Stomach (tissue), 19 donors: ENCODE data around the gene KIAA0513. TPM values are rescaled to one million over a fixed set of nuclear protein-coding genes. Genes with fewer than 3 reads are reported as not detected.

Experiments used
- DNase-seq, 2 donors: peaks; one replicate each; pipeline versions ENCODE4 v3.0.0 to v3.0.0-alpha.2; 2013 to 2019
- H3K27ac ChIP-seq, 5 donors: fragments of 200-600 bp in 4 of 5; sonication (generic) in 4 of 5; one replicate each; pipeline ENCODE4 v1.5.1; 2013 to 2019; ENCODE audit warnings: mild to moderate bottlenecking in 1 of 5, moderate library complexity in 1 of 5
- H3K27me3 ChIP-seq, 3 donors: fragments of 200-600 bp; sonication (generic); one replicate each; pipeline ENCODE4 v1.5.1; 2017 to 2019; ENCODE audit warnings: mixed run types in 1 of 3
- H3K36me3 ChIP-seq, 4 donors: fragments of 200-600 bp; sonication (generic); 1 replicate in 3 of 4; 2 replicates in 1 of 4; pipeline ENCODE4 v1.5.1; 2016 to 2019
- H3K4me1 ChIP-seq, 4 donors: fragments of 200-600 bp; sonication (generic); one replicate each; pipeline ENCODE4 v1.5.1; 2016 to 2019
- H3K4me3 ChIP-seq, 4 donors: fragments of 200-600 bp; sonication (generic) in 3 of 4; one replicate each; pipeline ENCODE4 v1.5.1; 2016 to 2019; ENCODE audit warnings: mild to moderate bottlenecking in 1 of 4
- H3K9me3 ChIP-seq, 4 donors: fragments of 200-600 bp; sonication (generic); one replicate each; pipeline ENCODE4 v1.5.1; 2016 to 2019
- EP300 ChIP-seq: sonication (generic); formaldehyde crosslinking; IDR thresholded peaks from one replicate; pipeline ENCODE4 v1.6.1; 2017; ENCODE audit warnings: antibody characterized with exemption
- POLR2A ChIP-seq, 4 donors: fragments of 450-650 bp; IDR thresholded peaks; one replicate each; pipeline ENCODE4 v1.6.1; 2016; ENCODE audit warnings: antibody characterized with exemption in 4 of 4, control low read depth in 2 of 4, mild to moderate bottlenecking in 1 of 4, moderate library complexity in 1 of 4
- POLR2AphosphoS5 ChIP-seq, 3 donors: sonication (generic); formaldehyde crosslinking; IDR thresholded peaks; one replicate each; pipeline ENCODE4 v1.6.1; 2016; ENCODE audit warnings: antibody characterized with exemption in 3 of 3
- WGBS, 5 donors: extraction: QIAGEN DNeasy Blood & Tissue Kit in 3 of 5; methylation state at CpG; one replicate each; pipeline versions ENCODE4 v1.1.5 to v1.1.7; 2013 to 2018; 5-methylcytosine and 5-hydroxymethylcytosine counted together
- intact Hi-C: fragments of 100-400 bp; cut with DNase I; formaldehyde crosslinking; loops from one replicate; pipeline ENCODE4 v1.15.1; 2023; ENCODE audit warnings: low total_unique reads
- long read RNA-seq, 10 donors: transcript quantifications; one replicate each; lab custom pipeline, GENCODE V29; 2026
- polyA plus RNA-seq, 3 donors: library from polyadenylated mRNA; stranded (reverse); fragments of 200-250 nt; gene quantifications; one replicate each; pipeline ENCODE4 v1.2.3, GENCODE V29; 2013
- total RNA-seq, 5 donors: library from RNA; depleted of rRNA; stranded (reverse); fragments of >200 nt; gene quantifications; one replicate each; pipeline versions ENCODE4 v1.1.0 to v1.2.3, GENCODE V29; 2014 to 2016
- TF ChIP-seq, protein P1 (sequence below), 7 experiments: fragments of 450-650 bp in 4 of 7; fragments of 200-600 bp in 3 of 7; sonication (generic) in 3 of 7; IDR thresholded peaks; one replicate each; pipeline ENCODE4 v1.5.1; 2016 to 2019; ENCODE audit warnings: antibody characterized with exemption in 7 of 7, control low read depth in 2 of 7, mild to moderate bottlenecking in 1 of 7
- donor health status: healthy with polysubstance abuse.
- donor health status: Bipolar disorder and iron deficiency.
- donor health status: healthy.

Gene KIAA0513, protein sequence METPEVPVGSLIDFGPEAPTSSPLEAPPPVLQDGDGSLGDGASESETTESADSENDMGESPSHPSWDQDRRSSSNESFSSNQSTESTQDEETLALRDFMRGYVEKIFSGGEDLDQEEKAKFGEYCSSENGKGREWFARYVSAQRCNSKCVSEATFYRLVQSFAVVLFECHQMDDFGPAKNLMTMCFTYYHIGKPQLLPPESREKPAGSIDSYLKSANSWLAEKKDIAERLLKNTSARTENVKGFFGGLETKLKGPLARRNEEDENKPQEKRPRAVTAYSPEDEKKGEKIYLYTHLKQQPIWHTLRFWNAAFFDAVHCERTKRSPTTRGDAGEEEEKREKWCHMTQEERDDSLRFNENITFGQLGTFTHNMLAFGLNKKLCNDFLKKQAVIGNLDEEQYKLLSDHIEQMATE
- total RNA-seq (10 to 100 TPM; 13.3 to 40.6 (median 17.6) TPM), polyA plus RNA-seq (10 to 100 TPM in 1 of 3 donors, 1 to 10 TPM in 2; 3.6 to 10.2 (median 8.4) TPM)
- long read RNA-seq, donor 1, partial matches to known transcripts = 0 of 1 reads
- long read RNA-seq, donor 1, other reads (novel, unspliced or antisense) = 0 of 1 reads
- long read RNA-seq, donor 2, full-length matches to known transcripts = 1 of 1 reads
- long read RNA-seq, donor 2, partial matches to known transcripts = 0 of 1 reads
- long read RNA-seq, donor 2, other reads (novel, unspliced or antisense) = 0 of 1 reads
- long read RNA-seq, donor 3, full-length matches to known transcripts = 1 of 1 reads
- long read RNA-seq, donor 3, partial matches to known transcripts = 0 of 1 reads
- long read RNA-seq, donor 3, other reads (novel, unspliced or antisense) = 0 of 1 reads
- long read RNA-seq, donor 4 = 0 reads
- long read RNA-seq, donor 5, partial matches to known transcripts = 0 of 1 reads
- long read RNA-seq, donor 5, other reads (novel, unspliced or antisense) = 0 of 1 reads
- long read RNA-seq, donor 6, full-length matches to known transcripts = 2 of 2 reads
- long read RNA-seq, donor 6, partial matches to known transcripts = 0 of 2 reads
- long read RNA-seq, donor 6, other reads (novel, unspliced or antisense) = 0 of 2 reads
- long read RNA-seq, donor 7, partial matches to known transcripts = 0 of 1 reads
- long read RNA-seq, donor 7, other reads (novel, unspliced or antisense) = 0 of 1 reads
- long read RNA-seq, donor 8 = 0 reads
- long read RNA-seq, donor 9 = 0 reads
- long read RNA-seq, donor 10 = 0 reads

DNA sequence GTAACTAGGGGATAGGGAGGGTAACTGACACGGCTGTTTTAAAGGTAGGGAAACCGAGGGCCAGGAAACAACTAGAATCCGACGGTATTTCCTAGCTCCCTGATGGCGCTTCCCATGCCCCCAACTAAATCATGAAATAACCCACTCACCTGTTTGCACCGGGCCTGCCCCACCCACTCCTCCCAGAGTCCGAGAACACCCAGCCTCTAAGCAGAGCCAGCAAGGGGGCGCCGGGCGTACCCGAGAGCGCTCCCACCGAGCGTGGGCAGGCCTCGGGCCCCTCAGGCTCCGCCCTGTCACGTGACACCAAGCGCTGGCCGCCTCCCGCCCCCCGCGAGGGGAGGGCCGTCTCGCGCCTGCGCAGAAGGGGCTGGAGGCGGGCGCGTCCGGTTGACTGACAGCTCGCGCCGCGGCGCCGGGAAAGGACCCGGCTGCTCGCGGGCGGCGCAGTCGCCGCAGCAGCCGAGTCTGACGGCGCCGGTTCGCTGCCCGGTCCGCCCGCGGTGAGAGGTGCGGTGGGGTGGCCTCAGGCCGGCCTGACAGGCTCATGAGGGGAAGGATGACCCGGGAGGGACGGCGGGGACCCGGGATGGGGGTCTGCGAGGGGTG, at the start of gene KIAA0513:
Gene KIAA0513, plus strand, starts transcription at position 447 of the 609 bp plus-strand sequence. CDS start 39,277 bp downstream, outside the sequence.
- Histone ChIP-seq H3K27ac (peak within 1 kb of the TSS; percentile 86 to 97 (median 95)), H3K4me1 (peaks cover 13 to 56% (median 41%) of the 10 kb centered on the region in 4 donors), H3K27me3 (no peaks in the 10 kb centered on the region), H3K4me3 (peak within 1 kb of the TSS; percentile 69 to 99 (median 88)), H3K9me3 (no peaks in the 10 kb centered on the region), H3K36me3 (peaks cover 0 to 11% (median 11%) of the 10 kb centered on the region in 4 donors)
- 0% methylated on average over 16 to 59 of the region's 59 CpGs for WGBS, 5 donors
- intact Hi-C loops = no loop called here
- TF ChIP-seq POLR2AphosphoS5 (IDR thresholded peaks at IDR 0.05) (peak; percentile 87 to 97 (median 96)), EP300 (no peak), POLR2A (IDR thresholded peaks at IDR 0.05) (peak in 2 of 4 donors; percentile 82 to 83)
- TF ChIP-seq, protein P1, sequence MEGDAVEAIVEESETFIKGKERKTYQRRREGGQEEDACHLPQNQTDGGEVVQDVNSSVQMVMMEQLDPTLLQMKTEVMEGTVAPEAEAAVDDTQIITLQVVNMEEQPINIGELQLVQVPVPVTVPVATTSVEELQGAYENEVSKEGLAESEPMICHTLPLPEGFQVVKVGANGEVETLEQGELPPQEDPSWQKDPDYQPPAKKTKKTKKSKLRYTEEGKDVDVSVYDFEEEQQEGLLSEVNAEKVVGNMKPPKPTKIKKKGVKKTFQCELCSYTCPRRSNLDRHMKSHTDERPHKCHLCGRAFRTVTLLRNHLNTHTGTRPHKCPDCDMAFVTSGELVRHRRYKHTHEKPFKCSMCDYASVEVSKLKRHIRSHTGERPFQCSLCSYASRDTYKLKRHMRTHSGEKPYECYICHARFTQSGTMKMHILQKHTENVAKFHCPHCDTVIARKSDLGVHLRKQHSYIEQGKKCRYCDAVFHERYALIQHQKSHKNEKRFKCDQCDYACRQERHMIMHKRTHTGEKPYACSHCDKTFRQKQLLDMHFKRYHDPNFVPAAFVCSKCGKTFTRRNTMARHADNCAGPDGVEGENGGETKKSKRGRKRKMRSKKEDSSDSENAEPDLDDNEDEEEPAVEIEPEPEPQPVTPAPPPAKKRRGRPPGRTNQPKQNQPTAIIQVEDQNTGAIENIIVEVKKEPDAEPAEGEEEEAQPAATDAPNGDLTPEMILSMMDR (IDR thresholded peaks at IDR 0.05) = peak in 1 of 7 experiments; percentile 15
- DNase-seq = peak; percentile 97 to 98

DNA sequence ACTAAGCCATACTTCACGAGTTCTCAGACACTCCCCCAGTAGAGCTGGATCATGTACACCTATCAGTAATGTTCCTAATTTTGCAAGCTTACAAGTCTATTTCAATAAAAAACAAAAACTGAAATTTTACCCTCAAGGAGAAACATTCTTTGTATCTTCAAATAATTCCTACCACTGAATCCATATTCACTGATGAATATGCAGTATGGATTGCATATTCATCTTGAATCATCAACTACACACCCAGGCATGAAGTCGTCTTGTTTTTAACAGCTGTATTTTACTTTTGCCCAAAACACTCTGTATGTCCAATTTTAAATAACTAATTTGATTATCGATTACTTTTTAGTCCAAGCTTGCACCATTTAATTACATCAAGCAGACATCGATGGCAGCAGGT, 48.1 kb upstream of the KIAA0513 start:
- H3K4me3 ChIP-seq = no peak overlapping the region
- no peaks in the 10 kb centered on the region for H3K9me3 ChIP-seq
- no peak for TF ChIP-seq EP300
- no peak for TF ChIP-seq POLR2AphosphoS5 (IDR thresholded peaks at IDR 0.05)
- TF ChIP-seq POLR2A (IDR thresholded peaks at IDR 0.05) = no peak
- TF ChIP-seq, protein P1 (IDR thresholded peaks at IDR 0.05) = no peak
- WGBS, 5 donors = 78 to 86% (median 81%) methylated on average over 4 of the region's 4 CpGs
- H3K27ac ChIP-seq = peak overlapping the region in 4 of 5 donors; percentile 52 to 86 (median 80)
- DNase-seq = no peak
- H3K36me3 ChIP-seq = peaks cover 49 to 96% (median 80%) of the 10 kb centered on the region in 4 donors
- H3K4me1 ChIP-seq = peaks cover 45 to 88% (median 66%) of the 10 kb centered on the region in 4 donors
- no peaks in the 10 kb centered on the region for H3K27me3 ChIP-seq
- intact Hi-C loops = no loop called here

DNA sequence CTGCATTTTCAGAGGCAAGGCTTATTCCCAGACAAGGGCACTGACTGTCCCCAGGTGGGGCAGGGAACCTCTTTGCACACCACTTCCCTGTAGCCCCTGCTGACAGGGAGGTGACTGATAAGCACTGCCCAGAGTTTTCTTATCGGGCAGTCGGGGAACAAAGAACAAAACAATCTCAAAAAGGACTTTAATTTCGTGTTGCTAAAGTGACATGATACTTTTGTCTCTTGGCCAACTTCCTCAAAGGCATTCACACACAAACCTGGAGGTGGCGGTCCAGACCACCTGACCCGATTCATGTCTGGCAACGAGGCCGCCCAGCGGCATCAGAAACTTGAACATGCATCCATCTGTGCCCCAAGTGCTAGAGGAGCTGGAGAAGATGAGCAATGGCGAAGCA, 45.2 kb upstream of the KIAA0513 start:
- peaks cover 55 to 87% (median 70%) of the 10 kb centered on the region in 4 donors for H3K4me1 ChIP-seq
- H3K9me3 ChIP-seq = no peaks in the 10 kb centered on the region
- TF ChIP-seq EP300 (no peak), POLR2AphosphoS5 (IDR thresholded peaks at IDR 0.05) (peak; percentile 3 to 87 (median 83)), POLR2A (IDR thresholded peaks at IDR 0.05) (no peak)
- TF ChIP-seq, protein P1 (IDR thresholded peaks at IDR 0.05) = peak in 4 of 7 experiments; percentile 15 to 56 (median 48)
- H3K27me3 ChIP-seq = no peaks in the 10 kb centered on the region
- H3K4me3 ChIP-seq = no peak overlapping the region
- H3K36me3 ChIP-seq = peaks cover 34 to 88% (median 67%) of the 10 kb centered on the region in 4 donors
- intact Hi-C loops = no loop called here
- DNase-seq = peak; percentile 83 to 84
- H3K27ac ChIP-seq = peak overlapping the region; percentile 21 to 86 (median 80)
- 29 to 45% (median 37%) methylated on average over 9 of the region's 9 CpGs for WGBS, 5 donors
